ENCODE data around the gene FOXO4. TPM values are rescaled to one million over a fixed set of nuclear protein-coding genes. Genes with fewer than 3 reads are reported as not detected.

The FOXO4 gene
- total RNA-seq, 4 donors from 2014 or later, result 28.2 to 45.0 (median 35.3) TPM

DNA sequence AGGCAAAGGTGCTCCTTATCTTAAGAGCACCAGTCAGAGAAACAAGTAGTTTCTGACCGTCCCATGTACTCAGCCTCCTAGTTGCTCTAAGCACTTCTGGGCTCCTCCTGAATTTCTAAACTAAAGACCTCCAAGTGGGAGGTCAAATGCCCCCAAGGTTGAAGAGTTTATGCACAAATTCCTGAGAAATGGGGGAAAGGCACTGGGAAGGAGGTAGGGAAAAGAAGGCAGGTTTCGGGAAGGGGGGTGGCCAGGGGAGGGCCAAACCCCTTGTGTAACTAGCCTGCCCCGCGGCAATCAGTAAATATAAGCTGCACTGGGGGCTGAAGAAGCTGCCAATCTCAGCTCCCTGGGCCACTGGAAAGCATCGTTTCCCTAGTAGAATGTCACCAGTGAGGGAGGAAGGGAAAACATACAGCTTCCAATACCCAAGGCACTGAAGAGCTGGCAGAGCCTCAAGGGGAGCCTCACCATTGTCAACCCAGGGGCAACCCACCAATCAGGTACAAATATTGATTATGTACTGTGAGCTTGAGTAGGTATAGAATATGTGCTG is 3.4 kb downstream of the FOXO4 start:
- WGBS, result 70% methylated on average over 5 of the region's 5 CpGs
- H3K4me3 ChIP-seq, result no peak overlapping the region
- DNase-seq (ENCODE audit: extremely low spot score), result no peak
- peaks cover 8 to 46% (median 35%) of the 10 kb centered on the region in 4 donors for H3K4me1 ChIP-seq
- intact Hi-C loops (cut with DNase I), result loop anchor here (2.0 kb wide), 1 partner anchor 80 kb away; no protein-coding TSS in a partner anchor
- H3K27me3 ChIP-seq, result peaks cover 0 to 5% (median 0%) of the 10 kb centered on the region in 4 donors
- no peak overlapping the region for H3K27ac ChIP-seq (replicated peaks in 1 of 4)
- H3K9me3 ChIP-seq, result no peaks in the 10 kb centered on the region
- TF ChIP-seq POLR2AphosphoS5 (IDR thresholded peaks at IDR 0.05) (no peak), EP300 (IDR thresholded peaks at IDR 0.05) (no peak), POLR2A (IDR thresholded peaks at IDR 0.05; ENCODE audit: low read depth) (no peak)
- TF ChIP-seq, protein P1, sequence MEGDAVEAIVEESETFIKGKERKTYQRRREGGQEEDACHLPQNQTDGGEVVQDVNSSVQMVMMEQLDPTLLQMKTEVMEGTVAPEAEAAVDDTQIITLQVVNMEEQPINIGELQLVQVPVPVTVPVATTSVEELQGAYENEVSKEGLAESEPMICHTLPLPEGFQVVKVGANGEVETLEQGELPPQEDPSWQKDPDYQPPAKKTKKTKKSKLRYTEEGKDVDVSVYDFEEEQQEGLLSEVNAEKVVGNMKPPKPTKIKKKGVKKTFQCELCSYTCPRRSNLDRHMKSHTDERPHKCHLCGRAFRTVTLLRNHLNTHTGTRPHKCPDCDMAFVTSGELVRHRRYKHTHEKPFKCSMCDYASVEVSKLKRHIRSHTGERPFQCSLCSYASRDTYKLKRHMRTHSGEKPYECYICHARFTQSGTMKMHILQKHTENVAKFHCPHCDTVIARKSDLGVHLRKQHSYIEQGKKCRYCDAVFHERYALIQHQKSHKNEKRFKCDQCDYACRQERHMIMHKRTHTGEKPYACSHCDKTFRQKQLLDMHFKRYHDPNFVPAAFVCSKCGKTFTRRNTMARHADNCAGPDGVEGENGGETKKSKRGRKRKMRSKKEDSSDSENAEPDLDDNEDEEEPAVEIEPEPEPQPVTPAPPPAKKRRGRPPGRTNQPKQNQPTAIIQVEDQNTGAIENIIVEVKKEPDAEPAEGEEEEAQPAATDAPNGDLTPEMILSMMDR (IDR thresholded peaks at IDR 0.05), result no peak
- H3K36me3 ChIP-seq, result no peaks in the 10 kb centered on the region

DNA sequence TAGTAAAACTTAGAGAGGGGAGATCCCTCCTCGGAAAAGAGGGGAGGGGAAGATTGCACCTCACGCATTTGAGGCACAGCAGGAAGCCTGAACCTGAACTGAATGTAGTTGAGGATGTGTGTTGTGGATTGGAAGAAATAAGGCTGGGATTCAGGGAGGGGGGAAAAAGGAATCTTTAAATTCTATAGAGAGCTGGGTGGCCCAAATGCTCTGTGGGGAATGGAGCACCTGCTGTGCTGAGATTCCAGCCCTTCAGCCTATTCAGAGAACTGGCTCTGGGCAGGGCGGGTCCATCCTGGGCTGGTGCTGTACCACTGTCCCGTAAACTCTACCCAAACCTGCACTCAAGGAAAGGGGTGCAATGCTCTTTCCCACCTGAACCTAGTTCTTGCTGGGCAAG is 4.1 kb downstream of the FOXO4 start:
- Histone ChIP-seq H3K36me3 (no peaks in the 10 kb centered on the region), H3K4me1 (peaks cover 8 to 46% (median 36%) of the 10 kb centered on the region in 4 donors), H3K9me3 (no peaks in the 10 kb centered on the region), H3K27ac (replicated peaks in 1 of 4) (no peak overlapping the region), H3K27me3 (peaks cover 0 to 5% (median 0%) of the 10 kb centered on the region in 4 donors), H3K4me3 (no peak overlapping the region)
- DNase-seq (ENCODE audit: extremely low spot score), result no peak
- 57% methylated on average over 4 of the region's 4 CpGs for WGBS
- intact Hi-C loops (cut with DNase I), result loop anchor here (2.0 kb wide), 1 partner anchor 79 kb away; no protein-coding TSS in a partner anchor
- TF ChIP-seq EP300 (IDR thresholded peaks at IDR 0.05) (no peak), POLR2A (IDR thresholded peaks at IDR 0.05; ENCODE audit: low read depth) (no peak), POLR2AphosphoS5 (IDR thresholded peaks at IDR 0.05) (no peak)
- TF ChIP-seq, protein P1 (IDR thresholded peaks at IDR 0.05), result no peak

DNA sequence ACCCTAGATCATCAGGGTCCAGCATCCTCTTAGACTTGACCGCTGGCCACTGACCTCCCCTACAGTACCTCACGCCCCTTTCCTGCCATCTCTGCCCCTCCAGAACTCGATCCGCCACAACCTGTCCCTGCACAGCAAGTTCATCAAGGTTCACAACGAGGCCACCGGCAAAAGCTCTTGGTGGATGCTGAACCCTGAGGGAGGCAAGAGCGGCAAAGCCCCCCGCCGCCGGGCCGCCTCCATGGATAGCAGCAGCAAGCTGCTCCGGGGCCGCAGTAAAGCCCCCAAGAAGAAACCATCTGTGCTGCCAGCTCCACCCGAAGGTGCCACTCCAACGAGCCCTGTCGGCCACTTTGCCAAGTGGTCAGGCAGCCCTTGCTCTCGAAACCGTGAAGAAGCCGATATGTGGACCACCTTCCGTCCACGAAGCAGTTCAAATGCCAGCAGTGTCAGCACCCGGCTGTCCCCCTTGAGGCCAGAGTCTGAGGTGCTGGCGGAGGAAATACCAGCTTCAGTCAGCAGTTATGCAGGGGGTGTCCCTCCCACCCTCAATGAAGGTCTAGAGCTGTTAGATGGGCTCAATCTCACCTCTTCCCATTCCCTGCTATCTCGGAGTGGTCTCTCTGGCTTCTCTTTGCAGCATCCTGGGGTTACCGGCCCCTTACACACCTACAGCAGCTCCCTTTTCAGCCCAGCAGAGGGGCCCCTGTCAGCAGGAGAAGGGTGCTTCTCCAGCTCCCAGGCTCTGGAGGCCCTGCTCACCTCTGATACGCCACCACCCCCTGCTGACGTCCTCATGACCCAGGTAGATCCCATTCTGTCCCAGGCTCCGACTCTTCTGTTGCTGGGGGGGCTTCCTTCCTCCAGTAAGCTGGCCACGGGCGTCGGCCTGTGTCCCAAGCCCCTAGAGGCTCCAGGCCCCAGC is 5.2 kb downstream of the FOXO4 start:
- H3K27ac ChIP-seq (replicated peaks in 1 of 4), result no peak overlapping the region
- 66% methylated on average over 18 of the region's 31 CpGs for WGBS
- no peak for TF ChIP-seq EP300 (IDR thresholded peaks at IDR 0.05)
- TF ChIP-seq POLR2A (IDR thresholded peaks at IDR 0.05; ENCODE audit: low read depth), result no peak
- TF ChIP-seq POLR2AphosphoS5 (IDR thresholded peaks at IDR 0.05), result no peak
- TF ChIP-seq, protein P1 (IDR thresholded peaks at IDR 0.05), result no peak
- intact Hi-C loops (cut with DNase I), result no loop called here
- H3K27me3 ChIP-seq, result peaks cover 0 to 5% (median 0%) of the 10 kb centered on the region in 4 donors
- no peaks in the 10 kb centered on the region for H3K36me3 ChIP-seq
- H3K4me1 ChIP-seq, result peaks cover 8 to 38% (median 32%) of the 10 kb centered on the region in 4 donors
- no peak overlapping the region for H3K4me3 ChIP-seq
- DNase-seq (ENCODE audit: extremely low spot score), result no peak
- H3K9me3 ChIP-seq, result no peaks in the 10 kb centered on the region

DNA sequence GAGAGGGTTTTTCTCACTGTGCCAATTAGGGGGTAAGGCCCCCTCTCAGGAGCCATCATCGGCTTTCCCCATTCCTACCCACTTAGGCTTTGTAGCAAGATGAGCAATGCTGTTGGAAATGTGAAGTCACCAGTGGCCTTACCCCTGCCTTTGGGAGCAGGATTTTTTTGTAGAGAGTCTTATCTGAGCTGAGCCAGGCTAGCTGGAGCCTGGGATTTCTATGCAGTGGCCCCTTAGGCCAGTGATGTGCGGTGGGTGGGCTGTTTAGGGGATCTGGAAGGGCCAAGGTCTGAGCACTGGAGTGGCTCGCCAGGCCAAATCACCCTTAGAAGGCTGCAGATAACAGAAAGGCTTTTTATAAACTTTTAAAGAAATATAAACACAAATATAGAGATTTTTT is 6.6 kb downstream of the FOXO4 start:
- Histone ChIP-seq H3K4me3 (no peak overlapping the region), H3K4me1 (peaks cover 3 to 29% (median 23%) of the 10 kb centered on the region in 4 donors), H3K36me3 (no peaks in the 10 kb centered on the region), H3K9me3 (no peaks in the 10 kb centered on the region), H3K27ac (replicated peaks in 1 of 4) (no peak overlapping the region), H3K27me3 (peaks cover 0 to 5% (median 0%) of the 10 kb centered on the region in 4 donors)
- 59% methylated on average over 3 of the region's 3 CpGs for WGBS
- DNase-seq (ENCODE audit: extremely low spot score), result no peak
- intact Hi-C loops (cut with DNase I), result no loop called here
- TF ChIP-seq POLR2AphosphoS5 (IDR thresholded peaks at IDR 0.05) (no peak), EP300 (IDR thresholded peaks at IDR 0.05) (no peak), POLR2A (IDR thresholded peaks at IDR 0.05; ENCODE audit: low read depth) (no peak)
- TF ChIP-seq, protein P1 (IDR thresholded peaks at IDR 0.05), result no peak

Data from esophagus muscularis mucosa (tissue), 4 donors.